ENCODE measurements around the gene ATG16L2.

The ATG16L2 gene

GRCh38 chr11:72814286-72815109, at the start of gene ATG16L2:
ATG16L2 (plus strand) TSS chr11:72814411; CDS start chr11:72814446, 35 bp downstream.
- peak; percentile 78 to 92 for DNase-seq (ENCODE audit: low read depth in 1 of 2, low spot score in 1 of 2)

- no peak for DNase-seq (ENCODE audit: low read depth in 1 of 2, low spot score in 1 of 2)
Observed at GRCh38 chr11:72764503-72764902, 49.7 kb upstream of the ATG16L2 start.

GRCh38 chr11:72766152-72766902, 47.9 kb upstream of the ATG16L2 start:
- no peak for DNase-seq (ENCODE audit: low read depth in 1 of 2, low spot score in 1 of 2)

- DNase-seq (ENCODE audit: low read depth in 1 of 2, low spot score in 1 of 2), result no peak
Observed at GRCh38 chr11:72767203-72768062, 46.8 kb upstream of the ATG16L2 start.

- DNase-seq (ENCODE audit: low read depth in 1 of 2, low spot score in 1 of 2), result no peak
Observed at GRCh38 chr11:72768581-72768980, 45.6 kb upstream of the ATG16L2 start.

- DNase-seq (ENCODE audit: low read depth in 1 of 2, low spot score in 1 of 2), result no peak
Observed at GRCh38 chr11:72769680-72770079, 44.5 kb upstream of the ATG16L2 start.

- DNase-seq (ENCODE audit: low read depth in 1 of 2, low spot score in 1 of 2), result no peak
Observed at GRCh38 chr11:72770799-72771198, 43.4 kb upstream of the ATG16L2 start.

GRCh38 chr11:72771507-72771906, 42.7 kb upstream of the ATG16L2 start:
- DNase-seq (ENCODE audit: low read depth in 1 of 2, low spot score in 1 of 2), result no peak

- no peak for DNase-seq (ENCODE audit: low read depth in 1 of 2, low spot score in 1 of 2)
Observed at GRCh38 chr11:72772059-72772458, 42.2 kb upstream of the ATG16L2 start.

- DNase-seq (ENCODE audit: low read depth in 1 of 2, low spot score in 1 of 2), result no peak
Observed at GRCh38 chr11:72773291-72773690, 40.9 kb upstream of the ATG16L2 start.

- no peak for DNase-seq (ENCODE audit: low read depth in 1 of 2, low spot score in 1 of 2)
Observed at GRCh38 chr11:72773696-72774095, 40.5 kb upstream of the ATG16L2 start.

GRCh38 chr11:72774499-72774898, 39.7 kb upstream of the ATG16L2 start:
- no peak for DNase-seq (ENCODE audit: low read depth in 1 of 2, low spot score in 1 of 2)

GRCh38 chr11:72775288-72776110, 38.7 kb upstream of the ATG16L2 start:
- no peak for DNase-seq (ENCODE audit: low read depth in 1 of 2, low spot score in 1 of 2)

GRCh38 chr11:72776117-72776843, 37.9 kb upstream of the ATG16L2 start:
- DNase-seq (ENCODE audit: low read depth in 1 of 2, low spot score in 1 of 2), result no peak

GRCh38 chr11:72776844-72777754, 37.1 kb upstream of the ATG16L2 start:
- no peak for DNase-seq (ENCODE audit: low read depth in 1 of 2, low spot score in 1 of 2)

GRCh38 chr11:72777755-72778278, 36.4 kb upstream of the ATG16L2 start:
- DNase-seq (ENCODE audit: low read depth in 1 of 2, low spot score in 1 of 2), result no peak

GRCh38 chr11:72778535-72779494, 35.4 kb upstream of the ATG16L2 start:
- no peak for DNase-seq (ENCODE audit: low read depth in 1 of 2, low spot score in 1 of 2)

Measured in activated CD4-positive, alpha-beta T cell treated with anti-CD3 and anti-CD28 coated beads, Interleukin-2, amount 50 U/mL, for 24 hours (primary cell).